ENCODE results near the gene ANKRD61.
"Not testable (repeated sequence)": the region's sequence is repeated elsewhere in the genome, so short reads cannot be mapped to it uniquely, and the experiment has no call there.

ANKRD61 gene

DNA sequence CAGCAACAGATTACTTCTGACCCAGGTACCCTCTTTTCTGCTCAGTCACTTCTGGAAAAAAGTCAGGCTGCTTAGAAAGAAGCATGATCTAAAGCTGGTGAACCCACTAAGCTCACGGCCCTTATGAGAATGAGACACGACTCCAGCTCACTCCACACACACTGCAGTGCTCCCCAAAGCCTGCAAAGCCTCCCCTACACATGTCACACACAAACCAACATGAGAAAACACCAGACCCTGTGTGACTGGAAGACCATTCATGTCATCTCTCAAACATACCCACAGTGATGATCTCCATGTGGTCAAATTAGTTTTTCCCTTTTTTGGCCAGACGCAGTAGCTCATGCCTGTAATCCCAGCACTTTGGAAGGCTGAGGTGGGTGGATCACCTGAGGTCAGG is 391 bp downstream of the ANKRD61 start:
- no peak for DNase-seq (ENCODE audit: low read depth in 2 of 2)

DNA sequence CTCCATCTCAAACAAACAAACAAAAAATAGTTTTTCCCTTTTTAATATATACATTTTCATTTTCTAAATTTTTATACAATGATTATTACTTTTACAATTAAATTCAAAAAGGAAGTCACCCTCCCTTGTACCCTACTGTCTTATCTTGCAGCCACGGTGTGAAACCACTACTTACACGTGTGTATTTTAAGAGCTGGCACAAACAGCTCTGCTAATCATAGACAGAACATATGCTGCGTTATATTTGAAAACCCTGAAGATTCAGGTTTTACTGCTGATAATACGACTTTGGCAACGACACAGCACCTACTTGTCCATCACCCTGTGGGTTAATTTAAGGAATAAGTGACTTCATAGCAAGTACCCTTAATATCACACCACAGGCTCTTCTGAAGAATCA is 991 bp downstream of the ANKRD61 start:
- DNase-seq (ENCODE audit: low read depth in 2 of 2): no peak

DNA sequence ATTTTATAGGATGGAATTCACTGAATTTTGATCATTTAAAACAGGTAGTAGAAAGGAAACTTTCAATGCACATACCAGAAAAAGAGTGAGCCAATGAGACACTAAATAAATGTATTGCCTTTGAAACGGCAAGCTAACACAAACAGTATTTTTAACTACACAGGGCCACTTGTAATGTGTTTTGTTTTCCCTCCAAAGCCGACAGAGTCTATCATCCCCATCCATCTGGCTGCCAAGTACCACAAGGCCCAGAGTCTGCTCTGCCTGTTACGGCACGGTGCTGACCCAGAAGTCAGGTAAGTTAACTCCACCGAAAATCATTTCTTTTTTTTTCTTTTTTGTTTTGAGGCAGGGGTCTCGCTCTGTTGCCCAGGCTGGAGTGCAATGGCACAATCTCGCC is 1.5 kb downstream of the ANKRD61 start:
- DNase-seq (ENCODE audit: low read depth in 2 of 2): no peak

DNA sequence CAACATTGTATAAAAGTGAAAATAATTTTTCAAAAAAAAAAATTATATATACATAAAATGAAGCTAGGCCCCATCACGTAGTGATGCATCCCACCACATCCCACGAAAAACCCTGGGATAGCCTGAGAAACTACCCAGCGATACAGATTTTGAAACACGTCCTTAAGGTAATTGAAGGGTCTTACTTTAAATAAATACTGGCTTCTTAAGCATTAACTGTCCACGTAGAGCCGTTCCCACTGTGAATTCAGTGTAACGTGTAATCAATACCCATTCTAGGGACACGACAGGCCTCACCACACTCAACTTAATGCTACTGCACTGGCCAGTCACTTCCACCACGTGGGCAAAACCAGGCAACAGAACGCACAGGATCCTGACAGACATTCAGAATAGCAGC is 4.0 kb downstream of the ANKRD61 start:
- no peak for DNase-seq (ENCODE audit: low read depth in 2 of 2)

DNA sequence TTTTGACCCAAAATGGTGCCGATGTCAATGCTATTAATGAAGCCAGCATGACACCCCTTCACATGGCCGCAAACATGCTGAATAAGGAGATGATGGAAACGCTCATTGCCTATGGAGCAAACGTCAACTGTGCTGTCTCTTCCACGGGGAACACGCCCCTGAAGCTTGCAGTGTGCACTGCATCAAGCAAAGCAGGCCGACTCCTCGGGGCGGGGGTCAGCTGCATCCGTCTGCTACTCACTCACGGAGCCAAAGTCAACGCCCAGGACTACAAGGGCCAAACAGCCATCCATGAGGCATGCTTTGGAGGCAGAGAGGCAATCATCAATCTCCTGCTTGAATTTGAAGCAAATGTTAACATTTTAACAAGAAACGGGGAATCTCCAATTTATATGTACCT is 4.5 kb downstream of the ANKRD61 start:
- no peak for DNase-seq (ENCODE audit: low read depth in 2 of 2)

DNA sequence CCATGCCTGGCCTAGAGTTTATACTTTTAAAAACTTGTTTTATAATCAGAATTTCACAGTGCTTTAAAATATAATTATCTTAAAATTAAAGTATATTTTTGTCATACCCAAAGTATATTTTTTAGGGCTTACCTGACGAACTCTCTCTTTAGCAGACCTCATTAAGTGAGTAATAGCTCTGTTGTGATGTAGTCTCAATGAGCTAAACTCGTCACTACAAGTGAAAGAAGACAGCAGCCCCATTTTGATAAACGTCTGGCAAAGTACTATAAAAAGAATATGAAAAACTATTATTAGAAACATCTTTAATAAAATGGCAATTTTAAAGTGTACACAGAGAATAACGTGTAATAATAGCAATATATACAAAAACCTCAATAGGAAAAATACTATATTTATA is 18.6 kb downstream of the ANKRD61 start:
- no peak for DNase-seq (ENCODE audit: low read depth in 2 of 2)

DNA sequence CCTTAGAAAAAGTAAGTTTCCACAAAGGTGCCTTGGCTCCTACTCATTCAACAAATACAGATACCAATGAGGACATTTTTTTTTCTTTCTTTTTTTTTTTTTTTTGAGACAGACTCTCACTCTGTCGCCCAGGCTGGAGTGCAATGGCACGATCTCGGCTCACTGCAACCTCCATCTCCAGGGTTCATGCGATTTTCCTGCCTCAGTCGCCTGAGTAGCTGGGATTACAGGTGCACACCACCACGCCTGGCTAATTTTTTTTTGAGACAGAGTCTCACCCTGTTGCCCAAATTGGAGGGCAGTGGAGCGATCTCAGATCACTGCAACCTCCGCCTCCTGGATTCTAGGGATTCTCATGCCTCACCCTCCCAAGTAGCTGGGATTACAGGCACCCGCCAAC is 20.0 kb downstream of the ANKRD61 start:
- not testable (repeated sequence) for DNase-seq (ENCODE audit: low read depth in 2 of 2)

DNA sequence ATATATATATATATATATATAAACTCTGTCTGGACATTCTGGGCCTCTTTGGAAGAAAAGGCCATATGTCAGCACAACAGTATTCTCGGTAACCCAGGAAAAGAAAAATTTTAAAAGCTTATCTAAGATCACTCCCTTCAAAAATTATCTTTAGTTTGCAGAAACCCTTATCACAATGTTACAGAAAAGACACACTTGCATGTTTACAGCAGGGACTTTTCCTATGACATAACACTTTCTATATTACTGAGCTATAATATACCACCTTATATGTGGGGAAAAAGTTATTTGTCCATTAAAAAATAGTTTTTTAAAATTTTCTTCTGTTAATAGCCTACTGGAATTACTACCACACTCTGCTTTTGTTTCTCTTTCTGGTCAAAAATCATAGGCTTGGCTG is 25.4 kb downstream of the ANKRD61 start:
- no peak for DNase-seq (ENCODE audit: low read depth in 2 of 2)

DNA sequence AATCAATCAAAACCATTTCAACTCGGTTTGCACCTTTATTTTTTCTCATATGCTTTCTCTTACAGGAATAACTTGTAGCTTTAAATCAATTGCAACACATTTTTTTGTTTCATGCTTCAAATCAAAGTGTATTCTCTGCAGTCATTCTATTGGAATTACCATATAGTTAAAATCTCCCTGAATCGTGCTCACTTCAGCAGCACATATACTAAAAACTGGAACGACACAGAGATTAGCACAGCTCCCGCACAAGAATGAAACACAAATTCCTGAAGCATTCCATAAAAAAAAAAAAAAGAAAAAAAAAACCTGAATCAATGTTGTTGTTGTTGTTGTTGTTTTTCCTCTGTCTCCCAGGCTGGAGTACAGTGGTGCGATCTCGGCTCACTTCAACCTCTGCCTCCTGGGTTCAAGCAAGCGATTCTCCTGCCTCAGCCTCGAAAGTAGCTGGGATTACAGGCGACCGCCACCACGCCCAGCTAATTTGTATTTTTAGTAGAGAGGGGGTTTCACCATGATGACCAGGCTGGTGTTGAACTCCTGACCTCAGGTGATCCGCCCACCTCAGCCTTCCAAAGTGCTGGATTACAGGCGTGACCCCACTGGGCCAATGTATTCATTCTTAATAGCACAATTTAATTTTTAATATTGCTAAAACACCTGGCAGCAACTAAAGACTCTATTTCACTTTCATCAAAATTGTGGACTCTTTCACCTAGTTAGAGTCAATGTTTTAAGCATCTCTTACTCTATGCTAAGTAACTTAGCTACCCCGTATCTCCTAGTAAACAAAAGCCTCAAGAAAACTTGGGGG is 26.3 kb downstream of the ANKRD61 start:
- no peak for DNase-seq (ENCODE audit: low read depth in 2 of 2)

DNA sequence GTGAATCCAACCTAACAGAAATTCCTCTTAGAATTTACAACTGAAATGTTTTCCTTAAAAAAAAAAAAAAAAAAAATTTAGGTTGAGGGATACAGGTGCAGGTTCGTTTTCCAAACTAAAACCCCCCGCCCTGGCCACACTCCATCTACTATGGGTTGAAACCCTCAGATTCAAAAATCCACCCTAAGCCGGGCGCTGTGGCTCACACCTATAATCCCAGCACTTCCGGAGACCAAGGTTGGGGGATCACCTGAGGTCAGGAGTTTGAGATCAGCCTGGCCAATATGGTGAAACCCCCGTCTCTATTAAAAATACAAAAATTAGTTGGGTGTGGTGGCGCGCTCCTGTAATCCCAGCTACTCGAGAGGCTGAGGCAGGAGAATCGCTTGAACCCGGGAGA is 28.8 kb downstream of the ANKRD61 start:
- DNase-seq (ENCODE audit: low read depth in 2 of 2): not testable (repeated sequence)

DNA sequence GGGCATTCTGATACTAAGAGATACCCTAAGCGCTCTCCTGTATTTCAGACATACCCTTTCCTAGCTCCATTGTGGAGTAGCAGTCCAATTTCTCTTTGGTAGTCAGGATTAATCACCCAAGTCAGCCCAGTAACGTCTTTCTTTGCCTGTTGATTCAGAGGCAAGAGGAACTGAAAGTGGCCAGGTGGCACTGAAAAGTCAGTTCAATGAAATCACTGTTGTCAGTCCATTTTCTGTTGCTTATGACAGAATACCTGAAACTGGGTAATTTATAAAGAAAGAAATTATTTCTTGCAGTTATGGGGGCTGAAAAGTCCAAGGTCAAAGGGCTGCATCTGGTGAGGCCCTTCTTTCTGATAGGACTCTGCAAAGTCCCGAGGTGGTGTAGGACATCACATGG is 40.2 kb downstream of the ANKRD61 start:
- no peak for DNase-seq (ENCODE audit: low read depth in 2 of 2)

DNA sequence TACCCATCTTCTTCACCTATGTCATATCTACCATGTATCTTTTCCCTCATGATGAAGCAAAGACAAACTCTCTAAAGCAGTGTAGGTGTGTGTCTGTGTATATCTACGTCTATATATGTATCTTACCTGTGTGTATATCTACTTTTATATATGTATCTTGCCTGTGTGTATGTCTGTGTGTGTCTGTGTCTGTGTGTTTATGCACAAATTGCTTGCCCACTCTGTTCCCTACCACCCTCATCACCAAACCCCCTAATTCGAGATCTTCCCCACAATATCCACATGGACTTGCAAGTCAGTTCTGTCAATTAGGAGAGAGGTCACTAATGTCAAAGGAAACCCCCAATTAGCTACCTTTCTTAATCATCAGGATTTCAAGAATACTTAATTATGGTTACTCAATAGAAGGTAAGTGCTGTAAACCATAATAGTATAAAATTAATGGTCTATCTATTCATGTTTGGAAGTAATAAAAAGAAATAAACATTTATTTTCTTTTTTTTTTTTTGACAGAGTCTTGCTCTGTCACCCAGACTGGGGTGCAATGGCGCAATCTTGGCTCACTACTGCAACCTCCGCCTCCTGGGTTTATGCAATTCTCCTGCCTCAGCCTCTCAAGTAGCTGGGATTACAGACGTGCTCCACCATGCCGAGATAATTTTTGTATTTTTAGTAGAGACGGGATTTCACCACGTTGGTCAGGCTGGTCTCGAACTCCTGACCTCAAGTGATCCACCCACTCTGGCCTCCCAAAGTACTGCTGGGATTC is 43.6 kb downstream of the ANKRD61 start:
- DNase-seq (ENCODE audit: low read depth in 2 of 2): no peak

DNA sequence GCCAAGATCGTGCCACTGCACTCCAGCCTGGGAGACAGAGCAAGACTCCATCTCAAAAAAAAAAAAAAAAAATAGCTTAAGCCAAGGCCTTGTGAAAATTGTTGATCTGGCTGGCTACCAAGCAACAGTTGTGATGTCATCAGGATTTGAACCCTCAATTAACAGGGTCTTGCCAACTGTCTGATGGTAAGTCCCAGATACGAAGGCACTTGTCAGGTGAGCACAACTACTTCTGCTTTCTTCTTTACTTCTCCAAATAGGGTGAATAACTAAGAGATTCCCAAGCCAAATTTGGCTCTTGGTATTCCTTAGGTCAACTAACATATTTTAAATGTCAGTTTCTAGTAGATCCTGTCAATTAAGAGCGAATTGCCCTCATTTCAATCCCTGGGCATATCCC is 47.4 kb downstream of the ANKRD61 start:
- DNase-seq (ENCODE audit: low read depth in 2 of 2): no peak

DNA sequence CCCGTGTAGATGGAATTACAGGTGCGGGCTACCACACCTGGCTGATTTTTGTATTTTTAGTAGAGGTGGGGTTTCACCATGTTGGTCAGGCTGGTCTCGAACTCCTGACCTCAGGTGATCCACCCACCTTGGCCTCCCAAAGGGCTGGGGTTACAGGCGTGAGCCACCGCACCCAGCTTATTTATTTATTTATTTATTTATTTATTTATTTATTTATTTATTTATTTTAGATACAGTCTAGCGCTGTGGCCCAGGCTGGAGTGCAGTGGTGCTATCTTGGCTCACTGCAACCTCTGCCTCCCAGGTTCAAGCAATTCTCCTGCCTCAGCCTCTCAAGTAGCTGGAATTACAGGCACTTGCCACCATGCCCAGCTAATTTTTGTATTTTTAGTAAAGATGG is 51.9 kb downstream of the ANKRD61 start:
- DNase-seq (ENCODE audit: low read depth in 2 of 2): not testable (repeated sequence)

All from stimulated activated CD8-positive, alpha-beta memory T cell treated with anti-CD3 and anti-CD28 coated beads, Interleukin-2, amount 100 ng/mL, for 1 hour (primary cell).